Heart right ventricle (tissue), 16 donors: ENCODE results near the gene ADAMTS3. TPM values are rescaled to one million over a fixed set of nuclear protein-coding genes. Genes with fewer than 3 reads are reported as not detected.

Experiments used
- ATAC-seq, 8 donors: fragments of 200-7000 bp; cut with Tn5 transposase; one replicate each; pipeline ENCODE4 v1.9.1; 2020; ENCODE audit warnings: mild to moderate bottlenecking in 8 of 8, moderate library complexity in 8 of 8, moderate number of reproducible peaks in 1 of 8
- DNase-seq, 2 donors: peaks; one replicate each; pipeline ENCODE4 v3.0.0-alpha.2; 2020
- H3K27ac ChIP-seq, 10 donors: fragments of 200-600 bp; sonication (generic) in 2 of 10; one replicate each; pipeline versions ENCODE4 v1.5.0 to v1.8.0; 2020 to 2022; ENCODE audit warnings: mild to moderate bottlenecking in 3 of 10
- H3K27me3 ChIP-seq, 7 donors: fragments of 200-600 bp; one replicate each; pipeline ENCODE4 v1.8.0; 2021 to 2022; ENCODE audit warnings: mild to moderate bottlenecking in 2 of 7
- H3K36me3 ChIP-seq, 9 donors: fragments of 200-600 bp; sonication (generic) in 1 of 9; one replicate each; pipeline versions ENCODE4 v1.5.0 to v1.8.0; 2020 to 2022; ENCODE audit warnings: mild to moderate bottlenecking in 2 of 9
- H3K4me1 ChIP-seq, 9 donors: fragments of 200-600 bp; sonication (generic) in 1 of 9; one replicate each; pipeline versions ENCODE4 v1.5.0 to v1.8.0; 2020 to 2022; ENCODE audit warnings: mild to moderate bottlenecking in 4 of 9
- H3K4me3 ChIP-seq, 10 donors: fragments of 200-600 bp; sonication (generic) in 2 of 10; one replicate each; pipeline versions ENCODE4 v1.5.0 to v1.8.0; 2020 to 2022; ENCODE audit warnings: mild to moderate bottlenecking in 7 of 10, moderate library complexity in 2 of 10
- H3K9me3 ChIP-seq, 11 donors: fragments of 200-600 bp in 10 of 11; sonication (generic) in 2 of 11; one replicate each; pipeline versions ENCODE4 v1.5.0 to v1.8.0; 2013 to 2022; ENCODE audit warnings: mild to moderate bottlenecking in 2 of 11, control low read depth in 1 of 11, moderate library complexity in 1 of 11
- CTCF ChIP-seq, 9 donors: fragments of 200-600 bp; sonication (generic) in 2 of 9; IDR thresholded peaks; one replicate each; pipeline versions ENCODE4 v1.5.0 to v1.8.0; 2021 to 2022; ENCODE audit warnings: antibody characterized with exemption in 9 of 9, mild to moderate bottlenecking in 5 of 9, moderate library complexity in 1 of 9
- WGBS, 2 donors: extraction: QIAGEN DNeasy Blood & Tissue Kit; methylation state at CpG; one replicate each; pipeline ENCODE4 v1.1.7; 2013; ENCODE audit warnings: inconsistent platforms in 1 of 2; 5-methylcytosine and 5-hydroxymethylcytosine counted together
- intact Hi-C, 10 donors: fragments of 100-400 bp; cut with DNase I; formaldehyde crosslinking; loops; one replicate each; pipeline versions ENCODE4 v1.11.1 to v1.14.2; 2022
- polyA plus RNA-seq, 2 donors: library from polyadenylated mRNA; stranded (reverse); fragments of 200-250 nt; gene quantifications; one replicate each; pipeline ENCODE4 v1.2.3, GENCODE V29; 2013
- total RNA-seq, 10 donors: library from RNA; stranded (reverse); fragmentation: NEBNext Ultra II Directional in 3 of 10; extraction: Animal tissue kit (Norgen Biotek cat#: 25700) in 3 of 10; gene quantifications; one replicate each; pipeline versions ENCODE4 v1.2.1 to v1.2.4, GENCODE V29; 2021 to 2023
- donor health status: Arrhythmogenic right ventricular cardiomyopathy.
- donor health status: ischemic (EF 13 %, LVEDD 7.1; RV severe dilation, severe dysfunction).
- donor health status: healthy with polysubstance abuse.
- donor health status: DM: no; HTN: yes; CAD: no.
- donor health status: DM: no; HTN: no; CAD: no.
- donor health status: ischemic (EF 25% LVEDD 6.9; RV normal size, moderate dysfunction).
- donor health status: ischemic (EF 25% LVEDD 5.7; RV mildly dilated, moderate dysfunction).
- donor health status: healthy.
- donor health status: DM: yes; HTN: yes; CAD: no.
- donor health status: Ischemic cardiomyopathy.
- donor health status: ischemic (EF 35%, LVEDD 5.7; RV mildly dilated, moderate dysfunction).
- donor health status: nonischemic (EF 11% LVEDD 7.7; RV severe dilation, severe dysfunction).
- donor health status: DM: yes; HTN: yes; CAD: no.
- donor health status: PGD.
- donor health status: ischemic (EF 29% LVEDD 5.4; RV normal size, mild dysfunction).
- donor health status: nonischemic (EF 23%, LVEDD 6.1; RV moderate dilation, normal function).

ADAMTS3 gene
- total and polyA plus RNA-seq, 12 donors: 0.23 to 1.1 (median 0.54) TPM

GRCh38 chr4:72320223-72320948 lies 248.6 kb downstream of the ADAMTS3 start:
- no peaks in the 10 kb centered on the region for H3K27me3 ChIP-seq
- intact Hi-C loops: loop anchor here in 1 of 10 donors (10.0 kb wide), 1 partner anchor 144 kb away; no protein-coding TSS in a partner anchor
- H3K36me3 ChIP-seq: no peaks in the 10 kb centered on the region
- no peaks in the 10 kb centered on the region for H3K9me3 ChIP-seq
- 85 to 88% methylated on average over 6 of the region's 6 CpGs for WGBS, 2 donors
- H3K27ac ChIP-seq: no peak overlapping the region
- no peak for TF ChIP-seq CTCF (IDR thresholded peaks at IDR 0.05)
- peaks cover 0 to 9% (median 0%) of the 10 kb centered on the region in 9 donors for H3K4me1 ChIP-seq
- no peak overlapping the region for H3K4me3 ChIP-seq
- DNase-seq (no peak), ATAC-seq (no peak)

- intact Hi-C loops: loop anchor here in 1 of 10 donors (10.0 kb wide), 1 partner anchor 145 kb away; no protein-coding TSS in a partner anchor
- WGBS, 2 donors: 50 to 52% methylated on average over 4 of the region's 4 CpGs
- no peak for ATAC-seq
These were observed 249.4 kb downstream of the ADAMTS3 start for GRCh38 chr4:72319601-72320021.

GRCh38 chr4:72318421-72319170 lies 250.4 kb downstream of the ADAMTS3 start:
- Histone ChIP-seq H3K27me3 (no peaks in the 10 kb centered on the region), H3K36me3 (no peaks in the 10 kb centered on the region), H3K4me3 (no peak overlapping the region), H3K27ac (no peak overlapping the region), H3K4me1 (peaks cover 0 to 23% (median 9%) of the 10 kb centered on the region in 9 donors), H3K9me3 (no peaks in the 10 kb centered on the region)
- TF ChIP-seq CTCF (IDR thresholded peaks at IDR 0.05): no peak
- WGBS, 2 donors: 85% methylated on average over 7 of the region's 7 CpGs
- intact Hi-C loops: no loop called here
- ATAC-seq: no peak
- no peak for DNase-seq

More at GRCh38 chr4:72319601-72320021, 249.4 kb downstream of the ADAMTS3 start:
- Histone ChIP-seq H3K9me3 (no peaks in the 10 kb centered on the region), H3K36me3 (no peaks in the 10 kb centered on the region), H3K27ac (no peak overlapping the region), H3K4me3 (no peak overlapping the region), H3K4me1 (peaks cover 0 to 17% (median 4%) of the 10 kb centered on the region in 9 donors), H3K27me3 (no peaks in the 10 kb centered on the region)
- no peak for TF ChIP-seq CTCF (IDR thresholded peaks at IDR 0.05)
- DNase-seq: no peak

- no peaks in the 10 kb centered on the region for H3K27me3 ChIP-seq
- no peak overlapping the region for H3K27ac ChIP-seq
- no peak overlapping the region for H3K4me3 ChIP-seq
- ATAC-seq (no peak), DNase-seq (peak in 1 of 2 donors; percentile 7)
- no peaks in the 10 kb centered on the region for H3K9me3 ChIP-seq
- H3K36me3 ChIP-seq: no peaks in the 10 kb centered on the region
- no peak for TF ChIP-seq CTCF (IDR thresholded peaks at IDR 0.05)
- intact Hi-C loops: no loop called here
- peaks cover 0 to 42% (median 26%) of the 10 kb centered on the region in 9 donors for H3K4me1 ChIP-seq
These were observed 254.2 kb downstream of the ADAMTS3 start for GRCh38 chr4:72314869-72315268.
